Stimulated activated CD4-positive, alpha-beta T cell treated with anti-CD3 and anti-CD28 coated beads, Interleukin-15, amount 100 ng/mL, for 48 hours (primary cell): Measurements from ENCODE around the gene TUT4.

ENCODE experiments used
- DNase-seq, 2 donors: peaks; one replicate each; pipeline ENCODE4 v3.0.0-alpha.2; 2020; ENCODE audit warnings: low read depth in 2 of 2

TUT4 gene

DNA sequence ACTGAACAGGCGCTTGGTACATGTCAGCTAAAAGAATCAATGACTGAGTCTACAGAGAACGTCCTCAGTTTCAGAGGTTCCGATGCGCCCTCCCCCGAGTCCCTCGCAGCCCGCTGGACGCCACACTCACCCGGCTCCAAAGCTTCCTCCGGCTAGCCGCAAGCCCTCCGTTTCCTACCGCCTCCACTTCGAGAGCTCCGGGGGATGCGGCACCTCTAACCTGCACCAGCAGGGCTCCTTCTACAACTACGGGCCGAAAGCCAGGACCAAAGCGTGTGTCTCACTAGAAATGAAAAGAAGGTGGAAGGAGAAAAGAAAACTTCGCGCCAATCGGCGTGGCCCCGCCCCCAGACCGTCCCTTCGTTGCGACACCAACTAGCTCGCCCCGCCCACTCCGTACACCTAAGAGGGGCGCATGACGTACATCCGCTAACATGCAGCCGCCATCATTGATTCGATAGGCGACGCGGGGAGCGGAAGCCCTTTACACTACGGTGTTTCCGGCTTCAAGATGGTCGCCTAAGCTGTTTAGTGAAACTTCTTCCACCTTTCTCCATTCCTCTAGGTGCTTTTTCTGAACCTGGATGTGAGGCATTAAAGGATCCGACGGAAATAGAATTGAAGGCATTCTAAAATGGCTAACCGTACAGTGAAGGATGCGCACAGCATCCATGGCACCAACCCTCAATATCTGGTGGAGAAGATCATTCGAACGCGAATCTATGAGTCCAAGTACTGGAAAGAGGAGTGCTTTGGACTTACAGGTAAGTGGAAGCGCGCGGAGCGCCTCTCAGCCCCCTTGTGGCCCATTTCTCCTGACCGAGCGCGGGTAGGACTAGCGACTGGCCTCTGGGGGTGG, 148.5 kb downstream of the TUT4 start, which contains the start of the genes ORC1 and PRPF38A:
Gene ORC1, minus strand, starts transcription at position 308 of the 859 bp plus-strand sequence. CDS start 2,200 bp downstream, outside the sequence.
Gene PRPF38A, plus strand, starts transcription at position 487 of the 859 bp plus-strand sequence. Its CDS starts 148 bp downstream, at position 635.
- DNase-seq = peak; percentile 97 to 99

DNA sequence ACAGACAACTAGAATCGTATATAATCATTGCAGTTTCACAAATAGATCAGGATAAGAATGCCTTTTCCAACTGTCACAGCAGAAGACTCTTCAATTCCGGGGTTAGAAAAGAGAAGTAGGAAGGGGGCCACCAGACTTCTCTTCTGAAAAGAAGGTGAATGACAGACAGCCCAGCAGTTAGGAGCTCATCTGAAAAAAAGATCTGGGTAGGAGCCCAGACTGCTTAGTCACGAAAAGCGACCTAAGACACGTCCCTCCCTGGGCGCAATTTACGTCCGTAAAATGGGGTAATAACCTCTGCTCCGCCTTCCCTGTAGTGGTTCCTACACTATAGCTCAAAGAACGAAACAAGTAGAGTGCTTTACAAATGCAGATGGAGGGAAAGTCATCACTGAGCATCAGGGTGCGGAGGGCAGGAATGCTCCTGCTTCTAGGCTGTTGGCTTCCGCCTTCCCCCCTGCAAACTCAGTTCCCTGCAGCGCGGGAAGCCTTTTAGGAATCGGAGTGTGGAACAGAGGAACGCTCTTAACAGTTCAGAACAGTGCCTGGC, 149.3 kb downstream of the TUT4 start:
- DNase-seq = peak; percentile 30 to 47

DNA sequence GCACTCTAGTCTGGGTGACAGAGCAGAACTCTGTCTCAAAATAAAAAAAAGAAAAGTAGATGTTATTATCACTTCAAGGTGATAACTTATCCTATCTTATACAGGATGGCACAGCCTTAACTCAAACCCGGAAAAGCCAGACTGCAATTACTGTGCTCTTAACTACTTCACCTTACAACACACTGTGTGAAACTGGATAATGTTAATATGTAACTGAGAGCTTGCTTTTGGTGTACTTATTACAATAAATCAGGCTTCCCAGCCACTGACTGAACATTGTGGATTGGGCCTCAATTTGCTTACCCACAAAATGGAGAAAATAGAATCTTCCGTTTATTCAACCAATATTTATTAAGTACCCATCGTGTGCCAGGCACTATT, 150.0 kb downstream of the TUT4 start:
- DNase-seq = no peak

DNA sequence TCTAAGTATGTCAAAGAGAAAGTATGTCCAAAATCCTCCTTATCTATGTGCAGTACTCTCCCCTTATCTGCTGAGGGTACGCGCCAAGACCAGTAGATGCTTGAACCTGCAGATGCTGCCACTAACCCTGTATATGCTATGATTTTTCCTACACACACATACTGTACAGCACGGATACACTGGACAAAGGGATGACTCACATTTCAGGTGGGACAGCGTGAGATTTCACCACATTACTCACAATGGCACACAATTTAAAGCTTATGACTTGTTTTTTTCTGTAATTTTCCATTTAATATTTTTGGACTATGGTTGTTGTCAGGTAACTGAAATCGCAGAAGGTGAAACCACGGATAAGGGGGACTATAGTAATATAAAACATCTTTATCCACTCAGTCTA, 152.8 kb downstream of the TUT4 start:
- no peak for DNase-seq

DNA sequence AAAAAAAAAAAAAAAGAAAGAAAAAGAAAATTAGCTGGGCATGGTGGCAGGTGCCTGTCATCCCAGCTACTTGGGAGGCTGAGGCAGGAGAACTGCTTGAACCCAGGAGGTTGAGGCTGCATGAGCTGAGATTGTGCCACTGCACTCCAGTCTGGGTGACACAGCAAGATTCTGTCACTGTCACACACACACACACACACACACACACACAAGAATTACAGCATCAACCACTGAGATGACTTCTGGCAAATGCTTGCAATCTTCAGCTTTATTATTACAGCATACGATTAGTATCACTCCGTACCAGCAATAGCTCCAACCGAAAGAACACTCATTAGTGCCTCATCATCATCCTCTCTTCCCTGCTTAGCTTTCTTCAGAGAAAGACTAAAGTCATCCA, 153.3 kb downstream of the TUT4 start:
- DNase-seq = no peak

DNA sequence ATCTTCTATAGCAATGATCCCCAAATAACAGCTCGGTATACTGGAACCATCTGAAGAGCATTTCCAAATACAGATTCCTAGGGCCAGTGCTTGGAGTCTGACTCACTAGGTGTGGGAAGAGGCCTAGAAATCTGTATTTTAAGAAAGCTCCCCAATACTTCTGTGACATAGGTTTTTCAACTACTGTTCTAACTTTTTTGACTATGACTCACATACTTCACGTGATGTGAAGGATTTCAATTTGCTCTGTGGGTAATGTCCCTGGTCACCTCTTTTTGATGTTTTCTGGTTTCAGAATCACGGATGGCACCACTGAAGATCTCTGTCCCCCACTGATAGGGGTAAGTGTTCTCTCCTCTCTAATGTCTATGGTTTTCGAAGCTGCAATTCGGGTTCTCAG, 159.7 kb downstream of the TUT4 start:
- no peak for DNase-seq

DNA sequence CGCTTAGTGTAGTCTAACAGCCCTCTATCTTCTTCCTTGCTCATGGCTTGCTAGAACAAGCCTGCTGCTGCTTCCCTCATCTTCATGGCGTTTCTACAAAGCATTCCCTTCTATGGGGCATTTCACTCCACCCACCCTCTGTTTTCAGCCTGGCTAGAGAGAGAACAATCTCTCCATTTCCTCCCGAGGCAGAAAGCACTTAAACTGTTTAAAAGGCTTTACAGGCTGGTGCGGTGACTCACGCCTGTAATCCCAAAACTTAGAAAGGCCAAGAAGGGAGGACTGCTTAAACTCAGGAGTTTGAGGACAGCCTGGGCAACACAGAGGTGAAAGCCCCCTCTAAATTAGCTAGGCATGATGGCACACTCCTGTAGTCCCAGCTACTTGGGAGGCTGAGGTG, 166.4 kb downstream of the TUT4 start:
- DNase-seq = no peak

DNA sequence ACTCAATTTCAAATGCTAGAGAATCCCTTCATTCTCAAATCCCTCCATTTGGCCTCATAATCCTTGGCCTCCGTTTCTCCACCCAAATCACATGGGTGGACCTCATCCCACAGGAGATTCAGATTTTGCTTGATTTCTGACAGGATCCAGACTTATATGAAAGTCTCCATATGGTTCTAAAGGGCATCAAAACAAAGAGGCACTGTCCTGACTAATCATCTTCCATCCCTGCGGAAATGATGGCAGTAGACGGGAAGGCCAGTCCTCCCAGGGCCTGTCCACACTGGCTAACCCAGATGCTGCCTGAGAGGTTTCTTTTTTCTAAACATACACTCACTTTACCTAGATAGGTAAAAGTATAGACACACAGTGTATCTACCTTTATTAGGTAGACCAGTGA, 167.5 kb downstream of the TUT4 start:
- no peak for DNase-seq
